HepG2 (cell line): Measurements from ENCODE around the gene CARS2. TPM values are rescaled to one million over a fixed set of nuclear protein-coding genes. Genes with fewer than 3 reads are reported as not detected.

Experiments
- ARNT2 ChIP-seq: sonication (generic); formaldehyde crosslinking; IDR thresholded peaks from 2 replicates; pipeline ENCODE4 v1.8.0; 2022; ENCODE audit warnings: mild to moderate bottlenecking, low read depth, missing genetic modification reagents, moderate library complexity
- CHD4 ChIP-seq: fragments of 200-600 bp; sonication (generic); IDR thresholded peaks from 2 replicates; pipeline ENCODE4 v1.7.0; 2017; ENCODE audit warnings: mild to moderate bottlenecking, low read length, borderline replicate concordance
- DPF2 ChIP-seq: sonication (generic); formaldehyde crosslinking; IDR thresholded peaks from 2 replicates; pipeline ENCODE4 v1.4.0; 2020; ENCODE audit warnings: mild to moderate bottlenecking, low read depth, missing genetic modification reagents, borderline replicate concordance
- ELF1 ChIP-seq: sonication (generic); formaldehyde crosslinking; IDR thresholded peaks from 2 replicates; pipeline ENCODE4 v1.4.0; 2020; ENCODE audit warnings: missing genetic modification reagents
- ERF ChIP-seq: IDR thresholded peaks from 2 replicates; pipeline ENCODE4 v1.6.1; 2018; ENCODE audit warnings: missing biosample characterization, missing genetic modification reagents
- FOXM1 ChIP-seq: sonication (generic); formaldehyde crosslinking; IDR thresholded peaks from 2 replicates; pipeline ENCODE4 v1.5.0; 2020; ENCODE audit warnings: missing genetic modification reagents
- GFI1 ChIP-seq: sonication (generic); formaldehyde crosslinking; IDR thresholded peaks from 2 replicates; pipeline ENCODE4 v1.5.0; 2020; ENCODE audit warnings: missing genetic modification reagents, mild to moderate bottlenecking, borderline replicate concordance
- HOXD1 ChIP-seq: sonication (generic); formaldehyde crosslinking; IDR thresholded peaks from 2 replicates; pipeline ENCODE4 v1.5.0; 2020; ENCODE audit warnings: missing genetic modification reagents
- MATR3 ChIP-seq: sonication (generic); formaldehyde crosslinking; IDR thresholded peaks from 2 replicates; pipeline ENCODE4 v1.4.0; 2020; ENCODE audit warnings: missing genetic modification reagents
- NAIF1 ChIP-seq: sonication (generic); formaldehyde crosslinking; IDR thresholded peaks from 2 replicates; pipeline ENCODE4 v1.5.0; 2020; ENCODE audit warnings: mild to moderate bottlenecking, missing genetic modification reagents, borderline replicate concordance
- PCBP1 ChIP-seq: fragments of 200-400 bp; formaldehyde crosslinking; IDR thresholded peaks from 2 replicates; pipeline ENCODE4 v1.6.1; 2017; ENCODE audit warnings: mild to moderate bottlenecking, low read depth, low read length, borderline replicate concordance
- PHF20 ChIP-seq: sonication (generic); formaldehyde crosslinking; IDR thresholded peaks from 2 replicates; pipeline ENCODE4 v1.5.0; 2020; ENCODE audit warnings: mild to moderate bottlenecking, missing genetic modification reagents
- RBFOX2 ChIP-seq: fragments of 200-400 bp; formaldehyde crosslinking; IDR thresholded peaks from 2 replicates; pipeline ENCODE4 v1.6.1; 2017; ENCODE audit warnings: low read depth, mild to moderate bottlenecking, low read length
- SIX1 ChIP-seq: sonication (generic); formaldehyde crosslinking; IDR thresholded peaks from 2 replicates; pipeline ENCODE4 v1.4.0; 2020; ENCODE audit warnings: missing genetic modification reagents, borderline replicate concordance
- THYN1 ChIP-seq: sonication (generic); formaldehyde crosslinking; IDR thresholded peaks from 2 replicates; pipeline ENCODE4 v1.8.1; 2023; ENCODE audit warnings: low read depth, mild to moderate bottlenecking, moderate library complexity, missing genetic modification reagents, borderline replicate concordance
- TRIM24 ChIP-seq: sonication (generic); formaldehyde crosslinking; IDR thresholded peaks from 2 replicates; pipeline ENCODE4 v1.8.0; 2022; ENCODE audit warnings: mild to moderate bottlenecking, missing genetic modification reagents
- ZNF501 ChIP-seq: sonication (generic); formaldehyde crosslinking; IDR thresholded peaks from 2 replicates; pipeline ENCODE4 v1.5.1; 2020; ENCODE audit warnings: mild to moderate bottlenecking, moderate library complexity, missing genetic modification reagents
- ZNF616 ChIP-seq: sonication (generic); formaldehyde crosslinking; IDR thresholded peaks from 2 replicates; pipeline ENCODE4 v1.5.0; 2020; ENCODE audit warnings: low read depth, mild to moderate bottlenecking, missing genetic modification reagents
- ZNF660 ChIP-seq: sonication (generic); formaldehyde crosslinking; IDR thresholded peaks from 2 replicates; pipeline ENCODE4 v1.5.1; 2020; ENCODE audit warnings: mild to moderate bottlenecking, low read depth, missing genetic modification reagents, borderline replicate concordance
- ZNF678 ChIP-seq: sonication (generic); formaldehyde crosslinking; IDR thresholded peaks from 2 replicates; pipeline ENCODE4 v1.4.0; 2020; ENCODE audit warnings: mild to moderate bottlenecking, missing genetic modification reagents
- ZNF839 ChIP-seq: sonication (generic); formaldehyde crosslinking; IDR thresholded peaks from 2 replicates; pipeline ENCODE4 v1.4.0; 2020; ENCODE audit warnings: missing genetic modification reagents, mild to moderate bottlenecking, borderline replicate concordance
- polyA plus RNA-seq, 8 experiments: library from polyadenylated mRNA; depleted of rRNA in 3 of 8; stranded (reverse) in 7 of 8; unstranded in 1 of 8; fragments of >200 nt; fragmentation: Illumina TruSeq in 4 of 8; extraction: Trizol in 4 of 8; gene quantifications; 2 replicates each; pipeline versions ENCODE4 v1.2.1 to v1.2.3, GENCODE V29; 2011 to 2016; ENCODE audit warnings: low read depth in 4 of 8, missing spikeins in 1 of 8, mixed read lengths in 1 of 8; ENCODE audit not compliant: insufficient read depth in 1 of 8
- total RNA-seq, 5 experiments: library from RNA; depleted of rRNA; stranded (reverse); fragments of >200 nt; fragmentation: Illumina TruSeq; extraction: Trizol; gene quantifications; 2 replicates each; pipeline ENCODE4 v1.2.3, GENCODE V29; 2016; ENCODE audit warnings: low read depth in 1 of 5
- TF ChIP-seq, protein P1 (sequence below): sonication (generic); formaldehyde crosslinking; IDR thresholded peaks from 2 replicates; pipeline ENCODE4 v1.4.0; 2020; ENCODE audit warnings: mild to moderate bottlenecking, missing genetic modification reagents
- TF ChIP-seq, protein P2 (sequence below): sonication (generic); formaldehyde crosslinking; IDR thresholded peaks from 2 replicates; pipeline ENCODE4 v1.5.1; 2020; ENCODE audit warnings: mild to moderate bottlenecking, moderate library complexity, missing genetic modification reagents
- TF ChIP-seq, protein P3 (sequence below): sonication (generic); formaldehyde crosslinking; IDR thresholded peaks from 2 replicates; pipeline ENCODE4 v1.5.0; 2020; ENCODE audit warnings: missing genetic modification reagents
- TF ChIP-seq, protein P4 (sequence below): sonication (generic); formaldehyde crosslinking; IDR thresholded peaks from 2 replicates; pipeline ENCODE4 v1.5.1; 2020; ENCODE audit warnings: mild to moderate bottlenecking, missing genetic modification reagents, borderline replicate concordance

CARS2 gene
- total and polyA plus RNA-seq, 2 of the 13 experiments (the other 11 are each of a cell fraction or from before 2014, with no cell fraction given) = 41.1 to 59.3 TPM

DNA sequence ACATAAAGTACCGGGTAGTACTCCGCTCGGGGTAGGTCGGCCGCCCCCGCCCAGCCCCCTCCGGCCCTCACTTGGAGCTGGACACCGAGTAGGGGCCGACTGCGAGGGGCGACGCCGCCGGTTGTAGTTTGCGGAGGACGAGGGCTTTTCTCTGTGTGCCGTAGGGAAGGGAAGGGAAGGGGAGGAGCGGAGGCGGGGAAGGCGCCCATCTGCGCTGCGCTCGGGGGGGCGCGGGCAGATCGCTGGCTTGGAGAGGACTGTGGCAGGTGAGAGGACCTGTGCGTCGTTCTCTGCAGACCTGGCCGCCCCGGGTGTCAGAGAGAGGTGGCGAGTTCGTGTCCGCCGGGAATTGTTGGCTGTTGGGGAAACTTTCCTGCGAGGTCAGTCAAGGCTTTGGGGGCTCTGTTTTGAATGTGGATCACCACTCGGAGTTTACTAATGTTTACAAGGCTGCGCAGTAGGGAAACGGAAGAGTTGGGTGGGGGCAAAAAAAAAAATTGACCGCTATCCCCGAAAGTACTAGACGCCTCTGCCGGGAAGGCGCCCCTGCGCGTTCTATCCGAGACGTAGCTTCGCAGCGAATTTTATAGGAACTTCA is 9.0 kb upstream of the CARS2 start (continued):
- no peak for TF ChIP-seq CHD4
- TF ChIP-seq ARNT2 = 0 out of 2 replicates have a peak, but pooled peaks have one; percentile 57
- TF ChIP-seq MATR3 (CRISPR knock-in tag) = no peak
- peak; percentile 73; the same call in 1 of the 2 replicates for TF ChIP-seq PCBP1
- TF ChIP-seq THYN1 (CRISPR knock-in tag) = no peak
- no peak; the same call in 1 of the 2 replicates for TF ChIP-seq ZNF839 (CRISPR knock-in tag)
- TF ChIP-seq PHF20 = no peak
- no peak for TF ChIP-seq NAIF1
- TF ChIP-seq ZNF501 = peak; percentile 54
- no peak for TF ChIP-seq ELF1 (CRISPR knock-in tag)
- TF ChIP-seq RBFOX2 = peak; percentile 74
- TF ChIP-seq HOXD1 = peak; percentile 47; the same call in 1 of the 2 replicates
- TF ChIP-seq, protein P1, sequence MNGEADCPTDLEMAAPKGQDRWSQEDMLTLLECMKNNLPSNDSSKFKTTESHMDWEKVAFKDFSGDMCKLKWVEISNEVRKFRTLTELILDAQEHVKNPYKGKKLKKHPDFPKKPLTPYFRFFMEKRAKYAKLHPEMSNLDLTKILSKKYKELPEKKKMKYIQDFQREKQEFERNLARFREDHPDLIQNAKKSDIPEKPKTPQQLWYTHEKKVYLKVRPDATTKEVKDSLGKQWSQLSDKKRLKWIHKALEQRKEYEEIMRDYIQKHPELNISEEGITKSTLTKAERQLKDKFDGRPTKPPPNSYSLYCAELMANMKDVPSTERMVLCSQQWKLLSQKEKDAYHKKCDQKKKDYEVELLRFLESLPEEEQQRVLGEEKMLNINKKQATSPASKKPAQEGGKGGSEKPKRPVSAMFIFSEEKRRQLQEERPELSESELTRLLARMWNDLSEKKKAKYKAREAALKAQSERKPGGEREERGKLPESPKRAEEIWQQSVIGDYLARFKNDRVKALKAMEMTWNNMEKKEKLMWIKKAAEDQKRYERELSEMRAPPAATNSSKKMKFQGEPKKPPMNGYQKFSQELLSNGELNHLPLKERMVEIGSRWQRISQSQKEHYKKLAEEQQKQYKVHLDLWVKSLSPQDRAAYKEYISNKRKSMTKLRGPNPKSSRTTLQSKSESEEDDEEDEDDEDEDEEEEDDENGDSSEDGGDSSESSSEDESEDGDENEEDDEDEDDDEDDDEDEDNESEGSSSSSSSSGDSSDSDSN (CRISPR knock-in tag) = peak; percentile 65
- no peak for TF ChIP-seq ZNF660 (CRISPR knock-in tag)
- TF ChIP-seq, protein P2, sequence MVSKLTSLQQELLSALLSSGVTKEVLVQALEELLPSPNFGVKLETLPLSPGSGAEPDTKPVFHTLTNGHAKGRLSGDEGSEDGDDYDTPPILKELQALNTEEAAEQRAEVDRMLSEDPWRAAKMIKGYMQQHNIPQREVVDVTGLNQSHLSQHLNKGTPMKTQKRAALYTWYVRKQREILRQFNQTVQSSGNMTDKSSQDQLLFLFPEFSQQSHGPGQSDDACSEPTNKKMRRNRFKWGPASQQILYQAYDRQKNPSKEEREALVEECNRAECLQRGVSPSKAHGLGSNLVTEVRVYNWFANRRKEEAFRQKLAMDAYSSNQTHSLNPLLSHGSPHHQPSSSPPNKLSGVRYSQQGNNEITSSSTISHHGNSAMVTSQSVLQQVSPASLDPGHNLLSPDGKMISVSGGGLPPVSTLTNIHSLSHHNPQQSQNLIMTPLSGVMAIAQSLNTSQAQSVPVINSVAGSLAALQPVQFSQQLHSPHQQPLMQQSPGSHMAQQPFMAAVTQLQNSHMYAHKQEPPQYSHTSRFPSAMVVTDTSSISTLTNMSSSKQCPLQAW (CRISPR knock-in tag) = no peak
- no peak for TF ChIP-seq ZNF616 (CRISPR knock-in tag)
- no peak; the same call in 1 of the 2 replicates for TF ChIP-seq ERF (CRISPR knock-in tag)
- TF ChIP-seq, protein P3, sequence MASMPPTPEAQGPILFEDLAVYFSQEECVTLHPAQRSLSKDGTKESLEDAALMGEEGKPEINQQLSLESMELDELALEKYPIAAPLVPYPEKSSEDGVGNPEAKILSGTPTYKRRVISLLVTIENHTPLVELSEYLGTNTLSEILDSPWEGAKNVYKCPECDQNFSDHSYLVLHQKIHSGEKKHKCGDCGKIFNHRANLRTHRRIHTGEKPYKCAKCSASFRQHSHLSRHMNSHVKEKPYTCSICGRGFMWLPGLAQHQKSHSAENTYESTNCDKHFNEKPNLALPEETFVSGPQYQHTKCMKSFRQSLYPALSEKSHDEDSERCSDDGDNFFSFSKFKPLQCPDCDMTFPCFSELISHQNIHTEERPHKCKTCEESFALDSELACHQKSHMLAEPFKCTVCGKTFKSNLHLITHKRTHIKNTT (CRISPR knock-in tag) = no peak
- TF ChIP-seq FOXM1 (CRISPR knock-in tag) = no peak
- no peak; the same call in 1 of the 2 replicates for TF ChIP-seq SIX1 (CRISPR knock-in tag)
- no peak; the same call in 1 of the 2 replicates for TF ChIP-seq ZNF678 (CRISPR knock-in tag)
- no peak for TF ChIP-seq DPF2 (CRISPR knock-in tag)
- no peak for TF ChIP-seq TRIM24 (CRISPR knock-in tag)
- TF ChIP-seq GFI1 (CRISPR knock-in tag) = no peak
- TF ChIP-seq, protein P4, sequence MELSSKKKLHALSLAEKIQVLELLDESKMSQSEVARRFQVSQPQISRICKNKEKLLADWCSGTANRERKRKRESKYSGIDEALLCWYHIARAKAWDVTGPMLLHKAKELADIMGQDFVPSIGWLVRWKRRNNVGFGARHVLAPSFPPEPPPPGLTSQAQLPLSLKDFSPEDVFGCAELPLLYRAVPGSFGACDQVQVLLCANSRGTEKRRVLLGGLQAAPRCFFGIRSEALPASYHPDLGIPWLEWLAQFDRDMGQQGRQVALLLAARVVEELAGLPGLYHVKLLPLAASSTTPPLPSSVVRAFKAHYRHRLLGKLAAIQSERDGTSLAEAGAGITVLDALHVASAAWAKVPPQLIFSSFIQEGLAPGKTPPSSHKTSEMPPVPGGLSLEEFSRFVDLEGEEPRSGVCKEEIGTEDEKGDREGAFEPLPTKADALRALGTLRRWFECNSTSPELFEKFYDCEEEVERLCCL = no peak
